Measurements from ENCODE around the gene CHAC1. TPM values are rescaled to one million over a fixed set of nuclear protein-coding genes. Genes with fewer than 3 reads are reported as not detected.
A peak's percentile ranks its signal among the peaks of the same experiment; 100 is the strongest.

Gene CHAC1
- total RNA-seq, 5 donors from 2014 or later (not counting 1 experiment from before 2014, with no cell fraction given) = 0.44 to 7.5 (median 7.2) TPM

DNA sequence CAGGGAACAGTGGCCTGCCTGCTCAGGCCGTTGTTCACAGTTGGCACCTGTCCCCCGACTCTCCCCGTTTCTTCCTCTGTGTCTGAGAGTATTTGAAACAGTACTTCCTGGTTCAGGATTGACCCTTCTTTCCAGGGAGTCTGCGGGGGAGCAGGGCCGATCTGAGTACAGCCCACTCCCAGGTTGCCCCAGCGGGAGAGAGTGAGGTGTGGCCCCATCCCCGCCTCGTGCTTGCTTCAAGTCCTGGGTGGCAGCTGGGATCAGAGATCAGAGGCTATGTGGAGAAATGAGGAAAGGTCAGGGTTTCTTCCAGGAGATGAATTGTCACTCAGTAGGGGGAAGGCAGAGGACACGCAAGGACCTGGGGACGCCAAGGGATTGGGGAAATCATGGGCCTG is 30.7 kb upstream of the CHAC1 start:
- POLR2A ChIA-PET = no interaction called here

DNA sequence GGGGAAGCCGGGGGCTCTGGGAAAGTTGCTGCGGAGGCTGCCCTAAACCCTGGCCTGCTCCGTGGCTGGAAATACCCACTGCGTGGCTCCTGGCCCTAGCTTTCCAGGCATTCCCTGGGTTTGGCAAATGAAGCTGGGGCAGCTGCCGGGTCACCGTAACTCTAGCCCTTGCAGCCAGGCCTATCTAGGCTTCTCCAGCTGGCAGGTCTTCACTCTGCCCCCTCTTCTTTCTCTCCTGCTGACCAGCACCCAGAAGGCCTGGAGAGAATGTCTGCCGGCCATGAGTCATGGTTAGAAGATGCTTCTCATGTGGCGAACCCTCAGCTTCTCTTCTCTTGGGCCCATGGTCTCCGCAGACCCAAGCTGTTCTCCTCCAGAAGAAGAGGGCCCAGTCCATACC is 29.7 kb upstream of the CHAC1 start:
- H3K27me3 ChIP-seq (replicated peaks in 1 of 2; ENCODE audit: control insufficient read depth in 2 of 2, extremely low read depth in 1 of 2, insufficient read depth in 2 of 2, low read length in 1 of 2) = peaks cover 3 to 42% of the 10 kb centered on the region in 2 experiments
- H3K27ac Mint-ChIP-seq = no peak overlapping the region
- DNase-seq (no peak), ATAC-seq (replicated peaks in 1 of 4) (no peak)
- H3K27ac ChIP-seq (ENCODE audit: low read length) = no peak overlapping the region
- H3K9me3 ChIP-seq = no peaks in the 10 kb centered on the region
- peaks cover 14 to 21% (median 17%) of the 10 kb centered on the region in 3 donors for H3K4me1 Mint-ChIP-seq
- ChIA-PET CTCF (interaction anchor here (0.6 to 0.9 kb wide), 2 partner anchors 19 to 1689 kb away, joined by 3 read pairs; no protein-coding TSS in a partner anchor), POLR2A (no interaction called here)
- H3K4me3 ChIP-seq (ENCODE audit: control insufficient read depth in 1 of 2, extremely low read depth in 1 of 2, low read length in 1 of 2) = no peak overlapping the region
- H3K36me3 ChIP-seq (ENCODE audit: control insufficient read depth in 2 of 2, extremely low read depth in 1 of 2, insufficient read depth in 1 of 2, low read length in 1 of 2) = no peaks in the 10 kb centered on the region
- no peaks in the 10 kb centered on the region for H3K9me3 Mint-ChIP-seq
- peaks cover 18 to 33% of the 10 kb centered on the region in 2 experiments for H3K4me1 ChIP-seq (ENCODE audit: control insufficient read depth in 1 of 2, extremely low read depth in 1 of 2, insufficient read depth in 2 of 2, low read length in 2 of 2)
- 96% methylated on average over 8 of the region's 9 CpGs for WGBS (ENCODE audit: insufficient coverage)
- H3K36me3 Mint-ChIP-seq = no peaks in the 10 kb centered on the region
- H3K4me3 Mint-ChIP-seq = no peak overlapping the region
- H3K27me3 Mint-ChIP-seq = peaks cover 19 to 33% of the 10 kb centered on the region in 2 donors

More for the DNA sequence above, 30.7 kb upstream of the CHAC1 start:
- Mint-ChIP-seq H3K4me3 (no peak overlapping the region), H3K27ac (no peak overlapping the region), H3K27me3 (peaks cover 17 to 28% of the 10 kb centered on the region in 2 donors), H3K4me1 (peaks cover 14 to 17% (median 16%) of the 10 kb centered on the region in 3 donors), H3K9me3 (no peaks in the 10 kb centered on the region), H3K36me3 (no peaks in the 10 kb centered on the region)
- no peak for ATAC-seq (replicated peaks in 1 of 4)
- WGBS (ENCODE audit: insufficient coverage) = 67% methylated on average over 5 of the region's 10 CpGs
- Histone ChIP-seq H3K27me3 (replicated peaks in 1 of 2; ENCODE audit: control insufficient read depth in 2 of 2, extremely low read depth in 1 of 2, insufficient read depth in 2 of 2, low read length in 1 of 2) (peaks cover 3 to 41% of the 10 kb centered on the region in 2 experiments), H3K36me3 (ENCODE audit: control insufficient read depth in 2 of 2, extremely low read depth in 1 of 2, insufficient read depth in 1 of 2, low read length in 1 of 2) (no peaks in the 10 kb centered on the region), H3K27ac (ENCODE audit: low read length) (no peak overlapping the region), H3K4me1 (ENCODE audit: control insufficient read depth in 1 of 2, extremely low read depth in 1 of 2, insufficient read depth in 2 of 2, low read length in 2 of 2) (peaks cover 14 to 24% of the 10 kb centered on the region in 2 experiments), H3K4me3 (ENCODE audit: control insufficient read depth in 1 of 2, extremely low read depth in 1 of 2, low read length in 1 of 2) (no peak overlapping the region), H3K9me3 (no peaks in the 10 kb centered on the region)
- no peak for DNase-seq
- CTCF ChIA-PET = no interaction called here

DNA sequence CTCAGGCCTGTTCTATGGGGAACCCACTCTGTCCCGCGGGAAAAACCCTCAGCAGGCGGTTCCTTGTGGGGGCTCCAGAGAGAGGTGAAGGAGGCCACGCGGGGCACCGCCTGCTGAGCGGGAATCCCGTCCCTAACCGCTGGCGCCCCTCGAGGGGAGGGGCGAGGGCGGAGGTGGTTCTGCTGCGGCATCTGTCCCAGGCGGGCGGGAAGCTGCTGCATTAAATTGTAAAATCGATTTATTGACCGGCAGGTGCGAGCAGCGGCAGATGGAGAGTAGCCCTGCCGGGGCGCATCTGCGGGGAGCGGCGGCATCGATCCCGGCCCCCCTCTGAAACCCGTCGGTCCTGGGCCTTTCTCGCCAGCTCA is 27.8 kb upstream of the CHAC1 start:
- no peak for DNase-seq
- CTCF ChIA-PET = interaction anchor here in 1 of 2 donors (0.6 kb wide), 1 partner anchor 242 kb away, joined by 3 read pairs; no protein-coding TSS in a partner anchor
- H3K9me3 ChIP-seq = no peaks in the 10 kb centered on the region
- H3K27me3 ChIP-seq (replicated peaks in 1 of 2; ENCODE audit: control insufficient read depth in 2 of 2, extremely low read depth in 1 of 2, insufficient read depth in 2 of 2, low read length in 1 of 2) = peaks cover 3 to 58% of the 10 kb centered on the region in 2 experiments
- H3K4me3 ChIP-seq (ENCODE audit: control insufficient read depth in 1 of 2, extremely low read depth in 1 of 2, low read length in 1 of 2) = peak overlapping the region in 1 of 2 donors; percentile 57
- no peaks in the 10 kb centered on the region for H3K36me3 Mint-ChIP-seq
- H3K27ac Mint-ChIP-seq = no peak overlapping the region
- H3K4me1 Mint-ChIP-seq = peaks cover 27 to 36% (median 30%) of the 10 kb centered on the region in 3 donors
- no peaks in the 10 kb centered on the region for H3K9me3 Mint-ChIP-seq
- H3K27me3 Mint-ChIP-seq = peaks cover 34 to 47% of the 10 kb centered on the region in 2 donors
- ATAC-seq (replicated peaks in 1 of 4) = no peak
- no peaks in the 10 kb centered on the region for H3K36me3 ChIP-seq (ENCODE audit: control insufficient read depth in 2 of 2, extremely low read depth in 1 of 2, insufficient read depth in 1 of 2, low read length in 1 of 2)
- POLR2A ChIA-PET = no interaction called here
- H3K27ac ChIP-seq (ENCODE audit: low read length) = no peak overlapping the region
- 15% methylated on average over 30 of the region's 30 CpGs for WGBS (ENCODE audit: insufficient coverage)
- peaks cover 23 to 53% of the 10 kb centered on the region in 2 experiments for H3K4me1 ChIP-seq (ENCODE audit: control insufficient read depth in 1 of 2, extremely low read depth in 1 of 2, insufficient read depth in 2 of 2, low read length in 2 of 2)
- H3K4me3 Mint-ChIP-seq = peak overlapping the region in 1 of 3 donors; percentile 89

DNA sequence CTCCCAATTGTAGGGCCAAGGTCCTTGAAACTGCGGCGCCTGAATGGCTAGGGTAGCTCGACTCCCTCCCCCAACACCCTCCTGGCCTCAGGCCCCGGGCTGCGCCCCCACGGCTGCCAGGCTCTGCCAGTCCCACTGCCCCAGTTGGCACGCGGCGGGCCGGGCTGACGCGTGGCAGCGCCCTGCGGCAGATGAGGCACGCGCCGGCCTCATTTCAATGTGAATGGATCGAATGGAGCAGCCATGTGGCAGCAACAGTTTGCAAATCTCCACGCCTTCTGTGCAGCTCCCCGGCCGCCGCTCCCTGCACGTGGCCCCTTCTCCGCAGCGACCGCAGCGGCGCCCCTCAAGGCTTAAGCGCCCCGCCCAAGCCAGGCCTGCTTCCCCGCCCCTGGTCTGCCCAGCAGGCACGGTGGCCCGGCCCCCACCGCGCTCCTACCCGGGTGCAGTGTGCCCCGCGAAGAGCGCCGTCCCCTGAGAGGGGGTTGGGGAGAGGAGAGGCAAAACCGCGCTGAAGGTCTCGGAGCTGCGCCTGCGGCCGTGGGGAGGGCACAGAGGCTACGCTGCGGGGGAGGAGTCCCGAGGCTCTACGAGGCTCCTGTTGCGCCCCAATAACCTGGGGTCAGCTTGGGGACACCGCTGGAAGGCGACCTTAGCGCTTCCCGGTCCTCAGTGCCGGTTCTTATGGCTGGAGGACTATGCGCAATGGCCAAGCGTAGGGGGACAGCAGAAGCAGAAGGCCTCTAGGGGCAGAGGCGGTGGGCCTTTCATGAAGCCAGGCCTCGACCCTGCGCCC is 27.2 kb upstream of the CHAC1 start:
- Mint-ChIP-seq H3K4me1 (peaks cover 33 to 42% (median 36%) of the 10 kb centered on the region in 3 donors), H3K27ac (no peak overlapping the region), H3K9me3 (no peaks in the 10 kb centered on the region), H3K27me3 (peaks cover 39 to 53% of the 10 kb centered on the region in 2 donors), H3K4me3 (peak overlapping the region; percentile 21 to 89 (median 69)), H3K36me3 (no peaks in the 10 kb centered on the region)
- peak overlapping the region; percentile 3 to 66 for H3K4me3 ChIP-seq (ENCODE audit: control insufficient read depth in 1 of 2, extremely low read depth in 1 of 2, low read length in 1 of 2)
- H3K36me3 ChIP-seq (ENCODE audit: control insufficient read depth in 2 of 2, extremely low read depth in 1 of 2, insufficient read depth in 1 of 2, low read length in 1 of 2) = no peaks in the 10 kb centered on the region
- peaks cover 4 to 64% of the 10 kb centered on the region in 2 experiments for H3K27me3 ChIP-seq (replicated peaks in 1 of 2; ENCODE audit: control insufficient read depth in 2 of 2, extremely low read depth in 1 of 2, insufficient read depth in 2 of 2, low read length in 1 of 2)
- WGBS (ENCODE audit: insufficient coverage) = 4% methylated on average over 49 of the region's 61 CpGs
- no peaks in the 10 kb centered on the region for H3K9me3 ChIP-seq
- no peak overlapping the region for H3K27ac ChIP-seq (ENCODE audit: low read length)
- DNase-seq = peak in 2 of 35 experiments; percentile 12 to 20
- ChIA-PET CTCF (interaction anchor here in 1 of 2 donors (0.6 to 1.1 kb wide), 2 partner anchors 20 to 242 kb away, joined by 3 read pairs; no protein-coding TSS in a partner anchor), POLR2A (no interaction called here)
- peaks cover 23 to 58% of the 10 kb centered on the region in 2 experiments for H3K4me1 ChIP-seq (ENCODE audit: control insufficient read depth in 1 of 2, extremely low read depth in 1 of 2, insufficient read depth in 2 of 2, low read length in 2 of 2)
- ATAC-seq (replicated peaks in 1 of 4) = peak; percentile 11 to 27 (median 14)

DNA sequence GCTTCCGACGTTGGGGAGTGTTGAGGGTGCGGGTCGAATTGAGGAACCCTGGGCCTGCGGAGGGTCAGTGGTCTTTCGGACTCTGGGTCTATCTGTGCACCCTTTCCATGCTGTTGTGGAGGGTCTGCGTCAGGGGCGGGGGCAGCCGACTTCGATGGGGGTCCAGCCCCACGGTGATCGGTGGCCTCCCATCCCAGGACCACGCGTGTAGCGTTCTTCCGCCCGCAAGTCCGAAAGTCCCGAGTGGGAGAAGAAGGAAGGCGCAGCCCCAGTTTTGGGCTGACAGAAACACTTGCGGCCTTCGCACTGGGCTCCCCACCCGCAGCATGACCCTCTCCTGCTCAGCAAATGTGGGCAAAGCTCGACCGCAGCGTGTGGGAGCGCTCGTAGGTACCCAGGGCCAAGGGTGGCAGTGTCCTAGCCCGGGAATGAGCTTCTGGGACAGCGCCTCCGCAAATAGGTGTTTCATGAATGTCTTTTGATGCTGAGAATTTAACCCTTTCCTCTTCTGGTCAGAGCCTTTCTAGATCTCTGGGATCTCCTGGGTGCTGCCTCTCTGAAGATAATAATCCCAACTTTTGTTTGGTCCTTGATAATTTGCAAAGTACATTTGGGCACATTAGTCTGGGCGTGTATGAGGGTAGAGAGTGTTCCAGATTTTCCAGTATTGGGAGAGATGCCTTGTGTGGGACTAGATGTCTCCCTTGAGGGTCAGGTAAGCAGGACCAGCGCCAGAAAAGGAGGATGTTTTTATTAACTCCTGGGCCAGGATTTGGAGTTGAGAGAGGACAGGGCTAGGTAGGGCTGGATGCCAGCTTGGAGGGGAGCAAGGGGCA is 26.4 kb upstream of the CHAC1 start:
- peaks cover 39 to 48% (median 40%) of the 10 kb centered on the region in 3 donors for H3K4me1 Mint-ChIP-seq
- peaks cover 43 to 61% of the 10 kb centered on the region in 2 donors for H3K27me3 Mint-ChIP-seq
- Histone ChIP-seq H3K4me1 (ENCODE audit: control insufficient read depth in 1 of 2, extremely low read depth in 1 of 2, insufficient read depth in 2 of 2, low read length in 2 of 2) (peaks cover 23 to 63% of the 10 kb centered on the region in 2 experiments), H3K4me3 (ENCODE audit: control insufficient read depth in 1 of 2, extremely low read depth in 1 of 2, low read length in 1 of 2) (peak overlapping the region; percentile 3 to 66), H3K9me3 (no peaks in the 10 kb centered on the region), H3K27me3 (replicated peaks in 1 of 2; ENCODE audit: control insufficient read depth in 2 of 2, extremely low read depth in 1 of 2, insufficient read depth in 2 of 2, low read length in 1 of 2) (peaks cover 4 to 72% of the 10 kb centered on the region in 2 experiments), H3K36me3 (ENCODE audit: control insufficient read depth in 2 of 2, extremely low read depth in 1 of 2, insufficient read depth in 1 of 2, low read length in 1 of 2) (no peaks in the 10 kb centered on the region), H3K27ac (ENCODE audit: low read length) (no peak overlapping the region)
- ChIA-PET POLR2A (no interaction called here), CTCF (interaction anchor here in 1 of 2 donors (1.1 kb wide), 1 partner anchor 21 kb away, joined by 3 read pairs; no protein-coding TSS in a partner anchor)
- 20% methylated on average over 31 of the region's 33 CpGs for WGBS (ENCODE audit: insufficient coverage)
- H3K36me3 Mint-ChIP-seq = no peaks in the 10 kb centered on the region
- ATAC-seq (replicated peaks in 1 of 4) (no peak), DNase-seq (no peak)
- peak overlapping the region; percentile 59 to 89 (median 69) for H3K4me3 Mint-ChIP-seq
- no peak overlapping the region for H3K27ac Mint-ChIP-seq
- no peaks in the 10 kb centered on the region for H3K9me3 Mint-ChIP-seq

DNA sequence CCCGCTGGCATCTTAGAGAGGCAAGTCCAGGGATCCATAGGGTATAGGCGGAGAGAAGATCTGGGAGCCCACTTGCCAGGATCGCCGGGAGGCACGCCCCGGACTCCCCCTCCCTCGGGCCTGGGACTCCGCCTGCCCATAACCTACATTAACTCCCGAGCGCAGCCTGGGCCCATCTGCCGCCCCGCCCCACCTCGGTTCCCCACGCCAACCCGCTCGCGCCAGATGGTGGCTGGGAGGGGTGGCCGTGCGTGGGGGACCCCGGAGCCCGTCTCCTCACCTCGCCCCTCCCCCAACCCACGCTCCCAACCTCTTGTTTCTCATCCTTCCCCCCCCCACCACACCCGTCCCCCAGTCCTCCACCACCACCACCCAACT is 25.8 kb upstream of the CHAC1 start:
- Mint-ChIP-seq H3K4me3 (peak overlapping the region; percentile 59 to 89 (median 69)), H3K36me3 (no peaks in the 10 kb centered on the region), H3K27ac (no peak overlapping the region), H3K9me3 (no peaks in the 10 kb centered on the region), H3K4me1 (peaks cover 41 to 51% (median 44%) of the 10 kb centered on the region in 3 donors), H3K27me3 (peaks cover 43 to 67% of the 10 kb centered on the region in 2 donors)
- DNase-seq = no peak
- H3K4me3 ChIP-seq (ENCODE audit: control insufficient read depth in 1 of 2, extremely low read depth in 1 of 2, low read length in 1 of 2) = peak overlapping the region in 1 of 2 donors; percentile 18
- H3K36me3 ChIP-seq (ENCODE audit: control insufficient read depth in 2 of 2, extremely low read depth in 1 of 2, insufficient read depth in 1 of 2, low read length in 1 of 2) = no peaks in the 10 kb centered on the region
- peaks cover 4 to 78% of the 10 kb centered on the region in 2 experiments for H3K27me3 ChIP-seq (replicated peaks in 1 of 2; ENCODE audit: control insufficient read depth in 2 of 2, extremely low read depth in 1 of 2, insufficient read depth in 2 of 2, low read length in 1 of 2)
- no peak for ATAC-seq (replicated peaks in 1 of 4)
- 29% methylated on average over 1 of the region's 24 CpGs for WGBS (ENCODE audit: insufficient coverage)
- peaks cover 23 to 69% of the 10 kb centered on the region in 2 experiments for H3K4me1 ChIP-seq (ENCODE audit: control insufficient read depth in 1 of 2, extremely low read depth in 1 of 2, insufficient read depth in 2 of 2, low read length in 2 of 2)
- CTCF ChIA-PET = no interaction called here
- POLR2A ChIA-PET = no interaction called here
- H3K27ac ChIP-seq (ENCODE audit: low read length) = no peak overlapping the region
- no peaks in the 10 kb centered on the region for H3K9me3 ChIP-seq

Measured in T-cell (primary cell).